PC-9 (cell line): ENCODE results near the gene GPR33. TPM values are rescaled to one million over a fixed set of nuclear protein-coding genes. Genes with fewer than 3 reads are reported as not detected.

ENCODE experiments used
- BruUV-seq: library from RNA; stranded (reverse); fragments of 400-500 nt; replicated peaks from 2 replicates; lab custom pipeline; 2021; lab: Mats Ljungman, UMichigan
- CTCF ChIA-PET: fragments of 300-600 bp; sonication (Branson Sonifier 250); formaldehyde crosslinking; loops from one replicate; lab custom pipeline; 2022; ENCODE audit warnings: antibody characterized with exemption; lab: Charles Lee
- POLR2A ChIA-PET: fragments of 300-600 bp; sonication (Branson Sonifier 250); formaldehyde crosslinking; loops from one replicate; lab custom pipeline; 2022; ENCODE audit warnings: antibody characterized with exemption; ENCODE audit not compliant: unreplicated experiment; lab: Charles Lee
- DNase-seq, 2 experiments: peaks; one replicate each; pipeline versions ENCODE4 v3.0.0 to v3.0.0-alpha.2; 2015 to 2022; ENCODE audit warnings: mixed read lengths in 1 of 2
- H2AFZ ChIP-seq: fragments of 200-600 bp; sonication (generic); 2 replicates; pipeline ENCODE4 v1.8.1; 2017; ENCODE audit warnings: antibody characterized with exemption
- H3F3A ChIP-seq: fragments of 200-600 bp; sonication (generic); 2 replicates; pipeline ENCODE4 v1.8.1; 2017; ENCODE audit warnings: antibody characterized with exemption, mild to moderate bottlenecking, low read depth; ENCODE audit not compliant: insufficient read depth
- H3K27ac ChIP-seq: fragments of 200-600 bp; sonication (generic); 2 replicates; pipeline ENCODE4 v1.6.1; 2016; ENCODE audit warnings: mixed run types
- H3K27me3 ChIP-seq: fragments of 200-600 bp; sonication (generic); 2 replicates; pipeline ENCODE4 v1.6.1; 2016; ENCODE audit warnings: low read depth, mixed run types; ENCODE audit not compliant: insufficient read depth
- H3K36me3 ChIP-seq: fragments of 200-600 bp; sonication (generic); 2 replicates; pipeline ENCODE4 v1.6.1; 2016; ENCODE audit warnings: low read depth, mixed run types
- H3K4me1 ChIP-seq: fragments of 200-600 bp; sonication (generic); replicated peaks from 2 replicates; pipeline ENCODE4 v1.6.1; 2016; ENCODE audit warnings: mixed run types; ENCODE audit not compliant: insufficient read depth
- H3K4me2 ChIP-seq: fragments of 200-600 bp; sonication (generic); 2 replicates; pipeline ENCODE4 v1.6.1; 2017; ENCODE audit warnings: mixed run types
- H3K4me3 ChIP-seq: fragments of 200-600 bp; sonication (generic); 2 replicates; pipeline ENCODE4 v1.6.1; 2016; ENCODE audit warnings: mixed run types
- H3K79me2 ChIP-seq: fragments of 200-600 bp; sonication (generic); 2 replicates; pipeline ENCODE4 v1.6.1; 2017; ENCODE audit warnings: low read depth, mixed run types
- H3K9me2 ChIP-seq: fragments of 200-600 bp; sonication (generic); 2 replicates; pipeline ENCODE4 v1.8.1; 2017; ENCODE audit warnings: mild to moderate bottlenecking; ENCODE audit not compliant: insufficient read depth
- H3K9me3 ChIP-seq: fragments of 200-600 bp; sonication (generic); 2 replicates; pipeline ENCODE4 v1.8.1; 2016; ENCODE audit warnings: low read depth; ENCODE audit not compliant: insufficient read depth
- H4K20me1 ChIP-seq: fragments of 200-600 bp; sonication (generic); 2 replicates; pipeline ENCODE4 v1.8.1; 2017; ENCODE audit not compliant: insufficient read depth
- CTCF ChIP-seq: fragments of 200-600 bp; sonication (generic); conservative IDR thresholded peaks from 2 replicates; pipeline ENCODE4 v1.6.1; 2017; ENCODE audit warnings: mixed run types, antibody characterized with exemption, mild to moderate bottlenecking, moderate library complexity
- EZH2 ChIP-seq: fragments of 200-600 bp; sonication (generic); IDR thresholded peaks from 2 replicates; pipeline ENCODE4 v1.8.0; 2017; ENCODE audit warnings: antibody characterized with exemption, low read depth
- intact Hi-C: fragments of 100-400 bp; cut with micrococcal nuclease; formaldehyde crosslinking; loops from one replicate; pipeline ENCODE4 v1.10.0; 2022; ENCODE audit not compliant: unreplicated experiment
- total RNA-seq: library from RNA; stranded (reverse); gene quantifications from 2 replicates; pipeline ENCODE4 v1.2.3, GENCODE V29; 2021

The GPR33 gene
- total RNA-seq, 1 experiment from 2014 or later, result not detected

GRCh38 chr14:31510222-31510621 lies 22.4 kb upstream of the GPR33 start:
- H3K4me2 ChIP-seq, result no peak overlapping the region
- H3K4me3 ChIP-seq, result no peak overlapping the region
- no peaks in the 10 kb centered on the region for H3K36me3 ChIP-seq
- no peaks in the 10 kb centered on the region for H3K79me2 ChIP-seq
- no peaks in the 10 kb centered on the region for H3K9me2 ChIP-seq
- no peak overlapping the region for H2AFZ ChIP-seq
- CTCF ChIA-PET, result interaction anchor here (0.6 kb wide), 1 partner anchor 742 kb away, joined by 4 read pairs; no protein-coding TSS in a partner anchor
- H3K9me3 ChIP-seq, result no peaks in the 10 kb centered on the region
- TF ChIP-seq EZH2, result no peak
- peak; percentile 81 for TF ChIP-seq CTCF
- POLR2A ChIA-PET, result interaction anchor here (0.7 kb wide), 1 partner anchor 742 kb away, joined by 12 read pairs; no protein-coding TSS in a partner anchor
- H3K27ac ChIP-seq, result no peak overlapping the region
- H3F3A ChIP-seq, result no peaks in the 10 kb centered on the region
- no TSS peak for BruUV-seq
- no peaks in the 10 kb centered on the region for H4K20me1 ChIP-seq
- H3K27me3 ChIP-seq, result no peaks in the 10 kb centered on the region
- DNase-seq, result no peak
- H3K4me1 ChIP-seq, result no peaks in the 10 kb centered on the region
- intact Hi-C loops, result loop anchor here (5.0 kb wide), 1 partner anchor 742 kb away; no protein-coding TSS in a partner anchor

- no peaks in the 10 kb centered on the region for H3K9me2 ChIP-seq
- no peaks in the 10 kb centered on the region for H4K20me1 ChIP-seq
- H3K27ac ChIP-seq, result no peak overlapping the region
- H2AFZ ChIP-seq, result no peak overlapping the region
- intact Hi-C loops, result no loop called here
- TF ChIP-seq EZH2 (no peak), CTCF (no peak)
- no peaks in the 10 kb centered on the region for H3K9me3 ChIP-seq
- H3K4me3 ChIP-seq, result no peak overlapping the region
- no peaks in the 10 kb centered on the region for H3K27me3 ChIP-seq
- no peaks in the 10 kb centered on the region for H3K36me3 ChIP-seq
- POLR2A ChIA-PET, result no interaction called here
- no peak overlapping the region for H3K4me2 ChIP-seq
- no TSS peak for BruUV-seq
- H3K79me2 ChIP-seq, result no peaks in the 10 kb centered on the region
- no peaks in the 10 kb centered on the region for H3F3A ChIP-seq
- no peak for DNase-seq
- CTCF ChIA-PET, result no interaction called here
- no peaks in the 10 kb centered on the region for H3K4me1 ChIP-seq
Observed at GRCh38 chr14:31508135-31508534, 20.3 kb upstream of the GPR33 start.

GRCh38 chr14:31505411-31505810 lies 17.6 kb upstream of the GPR33 start:
- no peak overlapping the region for H3K4me3 ChIP-seq
- no peaks in the 10 kb centered on the region for H4K20me1 ChIP-seq
- ChIA-PET CTCF (interaction anchor here (1.0 kb wide), 1 partner anchor 48 kb away, joined by 4 read pairs; the partner anchor contains the start of gene DTD2), POLR2A (interaction anchor here (0.6 kb wide), 1 partner anchor 55 kb away, joined by 3 read pairs; no protein-coding TSS in a partner anchor)
- intact Hi-C loops, result no loop called here
- no peaks in the 10 kb centered on the region for H3K9me3 ChIP-seq
- H2AFZ ChIP-seq, result no peak overlapping the region
- no peaks in the 10 kb centered on the region for H3K79me2 ChIP-seq
- no peak overlapping the region for H3K4me2 ChIP-seq
- TF ChIP-seq CTCF, result no peak
- DNase-seq, result no peak
- no peaks in the 10 kb centered on the region for H3K36me3 ChIP-seq
- no peak overlapping the region for H3K27ac ChIP-seq
- H3K4me1 ChIP-seq, result no peaks in the 10 kb centered on the region
- no peaks in the 10 kb centered on the region for H3K27me3 ChIP-seq
- H3F3A ChIP-seq, result no peaks in the 10 kb centered on the region
- no TSS peak for BruUV-seq
- H3K9me2 ChIP-seq, result no peaks in the 10 kb centered on the region
